HepG2 (cell line): ENCODE measurements around the gene CD248. TPM values are rescaled to one million over a fixed set of nuclear protein-coding genes. Genes with fewer than 3 reads are reported as not detected.
A peak's percentile ranks its signal among the peaks of the same experiment; 100 is the strongest.

Experiments
- CREM ChIP-seq, 2 experiments: sonication (generic) in 1 of 2; formaldehyde crosslinking in 1 of 2; IDR thresholded peaks; 2 replicates each; pipeline versions ENCODE4 v1.4.0 to v1.6.1; 2016 to 2020; ENCODE audit warnings: antibody characterized with exemption in 1 of 2, mild to moderate bottlenecking in 1 of 2, missing genetic modification reagents in 1 of 2
- GABPB1 ChIP-seq: IDR thresholded peaks from 2 replicates; pipeline ENCODE4 v1.6.1; 2016; ENCODE audit warnings: mild to moderate bottlenecking, missing genetic modification reagents, moderate library complexity, missing compliant biosample characterization
- HIVEP1 ChIP-seq: sonication (generic); formaldehyde crosslinking; IDR thresholded peaks from 2 replicates; pipeline ENCODE4 v1.4.0; 2020; ENCODE audit warnings: mild to moderate bottlenecking, missing genetic modification reagents
- MTF1 ChIP-seq: sonication (generic); formaldehyde crosslinking; IDR thresholded peaks from 2 replicates; pipeline ENCODE4 v1.5.0; 2020; ENCODE audit warnings: missing genetic modification reagents
- NCOA5 ChIP-seq: sonication (generic); formaldehyde crosslinking; IDR thresholded peaks from 2 replicates; pipeline ENCODE4 v1.4.0; 2020; ENCODE audit warnings: missing genetic modification reagents
- NFRKB ChIP-seq: fragments of 450-650 bp; IDR thresholded peaks from 2 replicates; pipeline ENCODE4 v1.6.1; 2017
- NPAS2 ChIP-seq: sonication (generic); formaldehyde crosslinking; IDR thresholded peaks from 2 replicates; pipeline ENCODE4 v1.8.0; 2022; ENCODE audit warnings: mild to moderate bottlenecking, missing genetic modification reagents, borderline replicate concordance
- POLR2A ChIP-seq, 2 experiments: IDR thresholded peaks; 2 replicates each; pipeline ENCODE4 v1.6.1; 2011; ENCODE audit warnings: low read depth in 2 of 2, low read length in 2 of 2, mild to moderate bottlenecking in 1 of 2, moderate library complexity in 1 of 2; ENCODE audit not compliant: insufficient read depth in 1 of 2
- POLR2AphosphoS2 ChIP-seq: IDR thresholded peaks from 2 replicates; pipeline ENCODE4 v1.6.1; 2011; ENCODE audit warnings: low read depth, low read length, improper control_type of control experiment
- RAD21 ChIP-seq: fragments of 450-650 bp; formaldehyde crosslinking; IDR thresholded peaks from 2 replicates; pipeline ENCODE4 v1.5.0; 2020; ENCODE audit warnings: mild to moderate bottlenecking
- SRY ChIP-seq: sonication (generic); formaldehyde crosslinking; IDR thresholded peaks from 2 replicates; pipeline ENCODE4 v1.8.0; 2022; ENCODE audit warnings: mild to moderate bottlenecking, missing genetic modification reagents
- TBL1XR1 ChIP-seq: fragments of 150-350 bp; IDR thresholded peaks from 2 replicates; pipeline ENCODE4 v1.6.1; 2014; ENCODE audit warnings: borderline replicate concordance, low read length; ENCODE audit not compliant: partially characterized antibody
- TBX3 ChIP-seq: fragments of 450-650 bp; IDR thresholded peaks from 2 replicates; pipeline ENCODE4 v1.6.1; 2017; ENCODE audit warnings: antibody characterized with exemption, mild to moderate bottlenecking, inconsistent platforms, borderline replicate concordance
- TRIM24 ChIP-seq: sonication (generic); formaldehyde crosslinking; IDR thresholded peaks from 2 replicates; pipeline ENCODE4 v1.8.0; 2022; ENCODE audit warnings: mild to moderate bottlenecking, missing genetic modification reagents
- XBP1 ChIP-seq: sonication (generic); formaldehyde crosslinking; IDR thresholded peaks from 2 replicates; pipeline ENCODE4 v1.5.0; 2020; ENCODE audit warnings: missing genetic modification reagents
- ZBTB34 ChIP-seq: sonication (generic); formaldehyde crosslinking; IDR thresholded peaks from 2 replicates; pipeline ENCODE4 v1.8.0; 2022; ENCODE audit warnings: mild to moderate bottlenecking, missing genetic modification reagents
- ZFP91 ChIP-seq: sonication (generic); formaldehyde crosslinking; IDR thresholded peaks from 2 replicates; pipeline ENCODE4 v1.9.0; 2022; ENCODE audit warnings: missing genetic modification reagents, mild to moderate bottlenecking, borderline replicate concordance
- ZFY ChIP-seq: sonication (generic); formaldehyde crosslinking; IDR thresholded peaks from 2 replicates; pipeline ENCODE4 v1.4.0; 2020; ENCODE audit warnings: missing genetic modification reagents
- ZNF225 ChIP-seq: sonication (generic); formaldehyde crosslinking; IDR thresholded peaks from 2 replicates; pipeline ENCODE4 v1.4.0; 2020; ENCODE audit warnings: mild to moderate bottlenecking, missing genetic modification reagents
- ZNF234 ChIP-seq: sonication (generic); formaldehyde crosslinking; conservative IDR thresholded peaks from 2 replicates; pipeline ENCODE4 v1.5.1; 2020; ENCODE audit warnings: mild to moderate bottlenecking, missing genetic modification reagents
- ZNF337 ChIP-seq: sonication (generic); formaldehyde crosslinking; IDR thresholded peaks from 2 replicates; pipeline ENCODE4 v1.5.1; 2020; ENCODE audit warnings: missing genetic modification reagents, low read depth, mild to moderate bottlenecking, borderline replicate concordance
- ZSCAN25 ChIP-seq: sonication (generic); formaldehyde crosslinking; IDR thresholded peaks from 2 replicates; pipeline ENCODE4 v1.8.0; 2022; ENCODE audit warnings: mild to moderate bottlenecking, missing genetic modification reagents
- polyA plus RNA-seq, 8 experiments: library from polyadenylated mRNA; depleted of rRNA in 3 of 8; stranded (reverse) in 7 of 8; unstranded in 1 of 8; fragments of >200 nt; fragmentation: Illumina TruSeq in 4 of 8; extraction: Trizol in 4 of 8; gene quantifications; 2 replicates each; pipeline versions ENCODE4 v1.2.1 to v1.2.3, GENCODE V29; 2011 to 2016; ENCODE audit warnings: low read depth in 4 of 8, missing spikeins in 1 of 8, mixed read lengths in 1 of 8; ENCODE audit not compliant: insufficient read depth in 1 of 8
- total RNA-seq, 5 experiments: library from RNA; depleted of rRNA; stranded (reverse); fragments of >200 nt; fragmentation: Illumina TruSeq; extraction: Trizol; gene quantifications; 2 replicates each; pipeline ENCODE4 v1.2.3, GENCODE V29; 2016; ENCODE audit warnings: low read depth in 1 of 5
- TF ChIP-seq, protein P1 (sequence below): sonication (generic); formaldehyde crosslinking; conservative IDR thresholded peaks from 2 replicates; pipeline ENCODE4 v1.4.0; 2020; ENCODE audit warnings: missing genetic modification reagents
- TF ChIP-seq, protein P2 (sequence below): sonication (generic); formaldehyde crosslinking; IDR thresholded peaks from 2 replicates; pipeline ENCODE4 v1.8.1; 2023; ENCODE audit warnings: mild to moderate bottlenecking, missing genetic modification reagents

CD248 gene
- total and polyA plus RNA-seq, 2 of the 13 experiments (the other 11 are each of a cell fraction or from before 2014, with no cell fraction given): 0.25 to 0.35 TPM

GRCh38 chr11:66289548-66290329, 27.1 kb downstream of the CD248 start (continued):
- no peak for TF ChIP-seq ZNF337 (CRISPR knock-in tag)
- TF ChIP-seq SRY (CRISPR knock-in tag): no peak
- TF ChIP-seq XBP1 (CRISPR knock-in tag): 0 out of 2 replicates have a peak, but pooled peaks have one; percentile 27
- TF ChIP-seq NPAS2: no peak
- TF ChIP-seq, protein P1, sequence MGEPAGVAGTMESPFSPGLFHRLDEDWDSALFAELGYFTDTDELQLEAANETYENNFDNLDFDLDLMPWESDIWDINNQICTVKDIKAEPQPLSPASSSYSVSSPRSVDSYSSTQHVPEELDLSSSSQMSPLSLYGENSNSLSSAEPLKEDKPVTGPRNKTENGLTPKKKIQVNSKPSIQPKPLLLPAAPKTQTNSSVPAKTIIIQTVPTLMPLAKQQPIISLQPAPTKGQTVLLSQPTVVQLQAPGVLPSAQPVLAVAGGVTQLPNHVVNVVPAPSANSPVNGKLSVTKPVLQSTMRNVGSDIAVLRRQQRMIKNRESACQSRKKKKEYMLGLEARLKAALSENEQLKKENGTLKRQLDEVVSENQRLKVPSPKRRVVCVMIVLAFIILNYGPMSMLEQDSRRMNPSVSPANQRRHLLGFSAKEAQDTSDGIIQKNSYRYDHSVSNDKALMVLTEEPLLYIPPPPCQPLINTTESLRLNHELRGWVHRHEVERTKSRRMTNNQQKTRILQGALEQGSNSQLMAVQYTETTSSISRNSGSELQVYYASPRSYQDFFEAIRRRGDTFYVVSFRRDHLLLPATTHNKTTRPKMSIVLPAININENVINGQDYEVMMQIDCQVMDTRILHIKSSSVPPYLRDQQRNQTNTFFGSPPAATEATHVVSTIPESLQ: no peak; the same call in 1 of the 2 replicates
- TF ChIP-seq MTF1 (CRISPR knock-in tag): no peak; the same call in 1 of the 2 replicates
- TF ChIP-seq TRIM24: no peak
- TF ChIP-seq, protein P2, sequence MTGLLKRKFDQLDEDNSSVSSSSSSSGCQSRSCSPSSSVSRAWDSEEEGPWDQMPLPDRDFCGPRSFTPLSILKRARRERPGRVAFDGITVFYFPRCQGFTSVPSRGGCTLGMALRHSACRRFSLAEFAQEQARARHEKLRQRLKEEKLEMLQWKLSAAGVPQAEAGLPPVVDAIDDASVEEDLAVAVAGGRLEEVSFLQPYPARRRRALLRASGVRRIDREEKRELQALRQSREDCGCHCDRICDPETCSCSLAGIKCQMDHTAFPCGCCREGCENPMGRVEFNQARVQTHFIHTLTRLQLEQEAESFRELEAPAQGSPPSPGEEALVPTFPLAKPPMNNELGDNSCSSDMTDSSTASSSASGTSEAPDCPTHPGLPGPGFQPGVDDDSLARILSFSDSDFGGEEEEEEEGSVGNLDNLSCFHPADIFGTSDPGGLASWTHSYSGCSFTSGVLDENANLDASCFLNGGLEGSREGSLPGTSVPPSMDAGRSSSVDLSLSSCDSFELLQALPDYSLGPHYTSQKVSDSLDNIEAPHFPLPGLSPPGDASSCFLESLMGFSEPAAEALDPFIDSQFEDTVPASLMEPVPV: no peak
- TF ChIP-seq RAD21 (CRISPR knock-in tag): no peak
- peak; percentile 62; the same call in 1 of the 2 replicates for TF ChIP-seq ZSCAN25 (CRISPR knock-in tag)
- no peak for TF ChIP-seq GABPB1 (CRISPR knock-in tag)
- no peak for TF ChIP-seq TBL1XR1
- no peak for TF ChIP-seq ZBTB34 (CRISPR knock-in tag)
- TF ChIP-seq NCOA5 (CRISPR knock-in tag): no peak
- TF ChIP-seq CREM (IDR thresholded peaks at IDR 0.05): no peak
- no peak for TF ChIP-seq CREM (CRISPR knock-in tag; IDR thresholded peaks at IDR 0.05)
- no peak for TF ChIP-seq POLR2AphosphoS2
- no peak for TF ChIP-seq POLR2A (IDR thresholded peaks at IDR 0.05; ENCODE audit: insufficient read depth in 1 of 2, low read depth in 2 of 2, low read length in 2 of 2)
- TF ChIP-seq ZNF225: 0 out of 2 replicates have a peak, but pooled peaks have one; percentile 26
- TF ChIP-seq NFRKB: no peak
- 0 out of 2 replicates have a peak, but pooled peaks have one; percentile 71 for TF ChIP-seq ZNF234
- 0 out of 2 replicates have a peak, but pooled peaks have one; percentile 49 for TF ChIP-seq HIVEP1
- TF ChIP-seq ZFP91 (CRISPR knock-in tag): peak; percentile 71; the same call in 1 of the 2 replicates
- TF ChIP-seq ZFY (CRISPR knock-in tag): no peak; the same call in 1 of the 2 replicates
- no peak for TF ChIP-seq TBX3
